ENCODE data around the gene SCRN2.

Gene SCRN2

DNA sequence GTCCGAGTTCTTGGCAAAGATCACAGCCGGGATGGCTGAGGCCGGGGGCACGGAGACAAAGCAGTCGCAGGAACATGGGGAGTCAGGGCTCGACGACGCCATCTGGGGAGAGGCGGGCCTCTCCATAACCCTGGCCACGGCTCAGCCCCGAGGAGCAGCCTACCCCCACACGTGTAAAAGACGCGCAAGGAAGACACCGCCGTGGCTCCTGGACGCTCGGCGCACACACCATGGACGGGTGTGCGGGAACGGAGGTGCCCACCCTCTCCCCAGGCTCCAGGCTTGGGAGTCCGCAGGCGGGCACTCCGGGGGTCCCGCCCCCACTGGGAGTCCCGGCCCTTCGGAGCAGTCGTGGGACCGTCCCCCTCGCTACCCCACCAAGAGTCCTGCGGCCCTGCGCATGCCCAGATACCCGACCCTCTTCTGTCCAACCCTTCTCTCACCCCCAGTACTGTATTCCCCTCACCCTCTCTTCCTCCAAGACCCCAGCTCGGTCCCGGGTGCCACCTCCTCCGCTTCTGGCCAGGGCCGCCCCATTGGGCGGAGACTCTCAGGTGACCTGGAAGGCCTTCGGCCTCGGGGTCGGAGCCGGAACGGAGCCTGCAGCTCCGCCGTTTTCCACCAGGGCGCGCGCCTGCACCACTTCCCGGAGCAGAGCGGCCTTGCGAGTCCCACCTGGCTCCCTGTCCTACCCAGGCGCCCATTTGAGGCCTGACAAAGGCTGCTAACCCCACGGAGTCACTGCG lies at the start of gene SCRN2:
Gene SCRN2 (minus strand): TSS at position 532 of the 746 bp plus-strand sequence. CDS start 430 bp downstream, at position 102.
- DNase-seq: peak; percentile 90

DNA sequence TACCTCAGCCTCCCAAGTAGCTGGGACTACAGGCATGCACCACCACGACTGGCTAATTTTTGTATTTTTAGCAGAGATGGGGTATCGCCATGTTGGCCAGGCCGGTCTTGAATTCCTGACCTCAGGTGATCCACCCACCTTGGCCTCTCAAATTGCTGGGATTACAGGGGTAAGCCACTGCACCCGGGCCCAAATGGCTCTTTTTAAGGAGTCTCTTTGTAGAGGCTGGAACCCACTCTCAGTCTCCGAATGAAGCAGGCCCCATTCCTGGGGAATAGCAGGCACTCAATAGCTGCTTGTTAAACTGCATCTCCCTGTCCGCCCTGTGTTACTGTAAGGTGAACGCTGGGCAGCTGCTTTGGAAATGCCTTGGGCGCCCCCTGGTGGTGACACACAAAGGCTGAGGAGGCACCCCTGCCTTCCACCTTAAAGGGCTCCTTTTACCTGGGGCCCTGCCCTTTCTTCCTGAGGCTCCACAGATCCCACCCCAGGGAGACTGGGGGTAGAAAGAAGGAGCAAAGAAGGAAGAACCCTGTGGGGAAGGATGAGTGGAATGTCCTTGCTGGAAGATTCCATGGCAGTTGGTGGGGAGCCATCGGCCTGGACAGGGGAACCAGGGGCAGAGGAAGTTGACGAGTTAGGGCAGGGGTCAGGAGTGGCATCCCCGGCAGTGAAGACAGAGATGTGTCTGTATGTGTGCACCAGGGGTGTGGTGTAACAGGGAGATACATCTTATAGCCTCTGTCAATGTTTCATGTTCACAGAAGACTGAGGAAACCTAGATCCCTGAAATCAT lies 48.9 kb upstream of the SCRN2 start:
- peak; percentile 90 for DNase-seq

DNA sequence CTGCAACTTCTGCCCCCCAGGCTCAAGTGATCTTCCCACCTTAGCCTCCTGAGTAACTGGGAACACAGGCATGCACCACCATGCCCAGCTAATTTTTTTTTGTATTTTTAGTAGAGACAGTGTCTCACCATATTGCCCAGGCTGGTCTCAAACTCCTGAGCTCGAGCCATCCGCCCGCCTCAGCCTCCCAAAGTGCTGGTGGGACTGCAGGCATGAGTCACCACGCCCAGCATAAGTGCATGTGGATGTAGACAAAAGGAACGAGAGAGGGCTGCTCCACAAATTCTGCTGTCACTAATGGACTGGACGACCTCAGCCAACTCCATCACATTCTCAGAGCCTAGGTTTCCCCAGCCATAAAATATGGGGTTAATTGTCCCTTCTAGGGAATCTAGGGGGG lies 47.2 kb upstream of the SCRN2 start:
- no peak for DNase-seq

DNA sequence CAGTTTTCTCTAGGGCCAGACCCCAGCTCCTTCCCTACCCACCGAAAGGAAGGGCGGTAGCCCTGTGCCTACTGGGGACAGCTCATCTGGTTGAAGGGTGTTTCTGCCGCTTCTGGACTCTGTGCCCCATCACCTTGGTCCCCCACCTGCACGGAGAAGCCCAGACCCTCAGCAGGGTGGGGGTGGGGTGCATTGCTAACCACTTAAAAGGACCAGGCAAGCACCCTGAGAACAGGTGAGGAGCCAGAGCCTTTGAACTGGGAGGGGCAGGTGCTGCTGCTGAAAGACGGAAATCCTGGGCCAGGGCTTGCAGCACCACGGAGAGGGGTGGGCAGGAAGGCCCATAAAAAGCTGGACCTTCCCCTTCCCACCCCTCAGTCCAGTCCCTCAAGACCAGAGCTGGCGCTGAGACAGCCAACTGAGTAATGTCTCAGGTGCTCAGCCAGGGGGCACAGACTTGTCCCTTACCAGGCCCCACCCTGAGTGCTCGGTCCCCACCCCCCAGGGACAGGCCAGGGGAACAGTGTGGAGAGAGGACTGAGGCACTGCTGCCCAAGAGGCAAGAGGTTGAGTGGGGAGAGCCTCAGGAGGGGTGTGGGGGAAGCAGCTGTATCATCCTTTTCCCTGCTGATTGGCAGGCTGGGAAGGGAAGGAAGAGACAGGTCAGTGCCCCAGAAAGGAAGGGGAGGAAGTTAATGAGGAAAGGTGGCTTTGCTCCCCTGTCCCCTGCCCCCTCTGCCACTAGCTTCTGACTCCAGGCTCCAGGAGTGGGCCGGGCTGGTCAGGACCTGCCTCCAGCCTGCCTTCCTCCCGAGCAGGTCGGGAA lies 44.0 kb upstream of the SCRN2 start:
- DNase-seq: no peak

DNA sequence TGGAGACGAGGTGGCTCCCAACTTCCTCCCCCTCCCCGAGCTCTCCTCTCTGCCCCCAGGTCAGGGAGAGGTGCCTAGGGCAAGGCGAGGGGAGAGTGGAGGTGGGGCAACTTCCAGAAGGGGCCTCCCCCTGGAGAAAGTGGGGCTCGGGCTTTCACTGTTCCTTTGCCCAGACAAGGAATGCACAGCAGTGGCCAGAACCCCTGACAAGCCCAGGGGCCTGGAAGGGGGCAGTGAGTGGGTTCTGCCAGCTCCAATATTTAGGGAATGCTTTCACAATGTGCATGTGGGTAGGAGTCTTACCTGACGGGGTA lies 43.3 kb upstream of the SCRN2 start:
- no peak for DNase-seq

DNA sequence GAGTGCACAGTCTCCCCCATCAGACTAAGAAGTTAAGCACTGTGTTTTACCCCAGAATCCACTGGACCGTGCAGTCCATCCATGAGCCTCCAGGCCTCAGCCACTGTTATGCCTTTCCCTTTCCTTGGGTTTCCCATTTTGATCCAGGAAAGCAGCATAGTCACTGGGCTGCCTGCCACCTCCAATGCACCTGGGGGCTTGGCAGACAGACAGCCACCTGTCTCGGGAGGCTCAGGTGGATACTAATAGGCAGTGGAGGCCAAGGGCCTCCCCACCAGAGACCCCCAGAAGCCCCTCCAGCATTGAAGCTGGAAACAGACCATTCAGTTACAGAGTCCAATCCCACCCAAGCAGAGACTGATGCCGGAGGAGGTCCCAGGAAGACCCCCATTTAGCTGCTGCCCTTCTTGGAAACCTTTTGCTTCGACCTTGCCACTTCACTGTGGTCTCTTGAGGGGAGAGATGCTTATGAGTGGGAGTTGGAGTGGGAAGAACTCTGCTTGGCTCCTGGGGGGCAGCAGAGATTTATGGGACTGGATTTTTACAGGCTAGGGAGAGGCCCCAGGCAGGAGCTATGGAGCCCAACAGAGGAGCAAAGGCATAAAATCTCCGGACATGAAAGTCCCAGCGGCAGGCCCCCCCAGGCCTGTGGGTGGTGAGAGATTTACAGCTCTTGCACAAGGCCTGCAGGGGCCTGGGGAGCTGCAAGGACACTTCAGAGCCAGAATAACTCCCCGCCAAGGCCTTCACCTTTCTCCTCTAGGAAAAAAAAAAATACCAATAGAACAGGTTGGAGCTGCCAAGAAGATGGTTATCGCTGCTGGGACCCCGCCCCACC lies 42.7 kb upstream of the SCRN2 start:
- DNase-seq: no peak

DNA sequence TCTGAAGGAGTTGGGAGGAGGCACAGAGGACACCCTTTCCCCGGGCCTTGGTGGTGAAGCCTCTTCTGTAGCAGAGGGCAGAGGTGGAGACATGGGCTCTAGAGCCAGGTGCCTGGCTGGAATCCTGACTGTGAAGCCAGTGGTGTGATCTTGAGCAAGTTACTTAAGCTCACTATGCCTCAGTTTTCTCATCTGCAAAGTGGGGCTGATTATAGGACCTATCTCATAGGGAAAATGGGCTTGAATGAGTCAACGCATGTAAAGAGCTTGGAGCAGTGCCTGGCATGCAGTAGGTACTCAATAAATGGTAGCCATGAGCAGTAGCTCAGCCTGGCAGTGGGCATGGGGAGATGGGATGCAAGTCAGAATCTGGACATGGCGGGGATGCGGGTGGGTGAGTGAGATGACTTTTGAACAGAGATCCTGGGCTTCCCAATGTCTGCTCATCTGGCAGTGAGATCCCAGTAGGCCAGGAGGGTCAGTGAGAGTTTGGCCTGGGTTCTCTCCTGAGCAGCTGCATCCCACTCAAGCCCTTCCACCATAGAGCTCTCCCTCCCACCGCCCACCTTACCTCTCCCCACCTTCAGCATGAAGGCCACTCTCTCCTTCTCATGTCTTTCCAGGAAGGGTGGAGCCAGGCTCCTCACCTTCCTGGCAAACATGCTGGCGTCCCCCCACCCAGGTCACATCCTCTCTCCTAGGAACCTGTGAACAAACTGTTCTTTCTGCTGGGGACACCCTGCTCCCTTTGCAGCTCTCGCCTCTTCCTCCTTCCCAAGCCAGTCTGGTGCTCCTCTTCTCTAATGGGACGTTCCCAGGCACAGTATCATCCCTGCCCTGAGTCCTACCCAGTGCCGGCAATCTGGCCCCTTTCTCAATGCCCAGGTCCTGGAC lies 41.9 kb upstream of the SCRN2 start:
- no peak for DNase-seq

DNA sequence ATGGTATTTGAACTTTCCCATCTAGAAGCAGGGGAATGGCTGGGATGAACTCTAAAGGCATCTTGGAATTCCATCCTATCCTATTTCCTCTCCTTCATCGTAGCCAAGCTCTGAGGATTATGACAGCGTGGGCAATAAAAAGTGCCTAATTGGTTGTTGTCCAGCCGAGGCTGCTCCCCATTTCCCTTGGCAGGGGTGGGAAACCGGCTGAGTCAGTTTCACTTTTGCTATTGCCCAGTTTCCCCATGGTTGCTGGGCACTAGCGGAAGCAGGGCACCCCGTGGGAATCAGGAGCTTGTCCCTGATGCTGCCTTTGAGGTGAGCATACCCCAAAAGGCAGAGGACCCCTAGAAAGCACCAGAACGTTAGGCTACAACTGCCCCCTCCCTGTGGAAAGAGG lies 41.2 kb upstream of the SCRN2 start:
- DNase-seq: no peak

DNA sequence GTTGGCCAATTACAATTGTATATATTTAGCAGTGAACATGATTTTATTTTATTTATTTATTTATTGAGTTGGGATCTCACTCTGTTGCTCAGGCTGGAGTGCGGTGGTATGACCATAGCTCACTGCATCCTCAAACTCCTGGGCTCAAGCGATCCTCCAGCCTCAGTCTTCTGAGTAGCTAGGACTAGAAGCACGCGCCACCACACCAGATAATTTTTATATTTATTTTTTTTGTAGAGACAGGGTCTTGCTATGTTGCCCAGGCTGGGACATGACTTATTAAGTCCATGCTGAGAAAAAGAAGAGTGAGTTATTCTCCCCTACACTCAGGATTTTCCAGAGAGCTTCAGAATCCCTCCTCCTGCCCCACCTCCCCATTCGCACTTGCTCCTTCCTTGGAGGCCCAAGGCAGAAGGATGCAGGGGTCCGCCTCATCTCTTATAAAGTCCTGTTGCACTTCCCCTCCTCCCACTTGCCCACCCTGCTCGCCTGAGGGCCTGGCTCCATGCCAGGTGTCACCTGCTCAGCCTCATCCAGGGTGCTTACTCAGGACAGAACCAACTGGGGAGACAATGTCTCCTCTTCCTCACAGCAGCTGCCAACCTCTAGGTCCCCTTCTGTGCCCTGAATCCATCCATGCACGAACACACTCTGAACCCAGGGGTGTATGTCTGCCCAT lies 38.8 kb upstream of the SCRN2 start:
- DNase-seq: peak; percentile 22

DNA sequence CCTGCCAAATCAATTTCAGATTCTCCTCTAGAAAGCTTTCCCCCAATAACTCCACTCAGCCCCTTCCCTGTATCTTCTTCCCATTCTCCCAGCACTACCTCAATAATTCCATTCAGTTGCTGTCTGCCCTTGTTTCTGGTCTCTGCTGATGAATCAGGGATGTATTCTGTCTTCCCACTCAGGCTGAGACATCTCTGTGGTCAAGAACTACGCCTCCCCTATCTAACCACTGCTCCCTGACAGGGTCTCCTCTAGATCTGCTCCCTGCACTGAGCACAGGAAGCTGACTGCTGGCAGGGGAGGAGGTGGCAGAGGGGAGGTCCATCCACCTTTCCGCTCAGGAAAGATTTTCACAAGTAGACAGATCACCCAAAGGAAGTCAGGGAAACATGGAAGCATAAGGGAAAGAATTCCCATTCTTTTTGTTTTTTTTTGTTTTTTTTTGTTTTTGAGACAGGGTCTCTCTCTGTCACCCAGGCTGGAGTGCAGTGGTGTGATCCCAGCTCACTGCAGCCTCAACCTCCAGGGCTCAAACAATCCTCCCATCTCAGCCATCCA lies 38.0 kb upstream of the SCRN2 start:
- no peak for DNase-seq

DNA sequence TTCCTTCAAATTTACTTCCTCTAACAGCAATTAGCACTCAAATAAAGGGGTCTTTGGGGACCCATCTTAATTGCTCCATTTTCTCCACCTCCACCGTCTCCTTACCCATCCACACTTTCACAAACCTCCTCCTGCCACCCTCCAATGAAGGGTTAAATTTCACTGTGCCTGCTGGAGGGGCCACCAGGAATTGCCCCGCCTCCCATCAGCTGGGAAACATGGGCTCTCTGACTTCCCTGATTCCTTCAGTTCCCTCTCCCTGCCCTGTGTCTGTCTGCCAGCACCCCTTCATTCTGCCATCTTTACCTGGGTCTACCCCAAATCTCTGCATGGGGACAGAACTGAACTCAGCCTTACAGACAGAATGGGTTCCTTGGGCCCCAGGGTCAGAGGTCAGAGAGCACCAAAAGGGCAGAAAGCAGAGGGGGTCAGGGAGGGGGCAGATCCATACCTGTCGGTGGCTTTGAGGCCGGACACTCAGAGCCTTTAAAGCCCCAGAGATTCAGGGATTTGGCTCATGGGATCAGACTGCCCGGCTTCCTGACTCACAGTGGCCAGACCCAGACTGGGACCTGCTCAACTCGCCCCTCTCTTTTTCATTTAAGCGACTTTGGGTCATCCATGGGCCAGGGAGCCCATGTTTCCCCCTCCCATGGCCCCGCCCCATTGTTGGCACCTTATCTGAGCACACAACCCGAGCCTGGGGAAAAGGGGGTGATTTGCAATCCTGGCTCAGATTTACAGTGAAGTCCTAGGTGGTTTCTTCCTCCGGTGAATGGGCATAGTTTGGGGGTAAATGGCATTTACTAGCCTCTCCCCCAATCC lies 37.3 kb upstream of the SCRN2 start:
- DNase-seq: no peak

DNA sequence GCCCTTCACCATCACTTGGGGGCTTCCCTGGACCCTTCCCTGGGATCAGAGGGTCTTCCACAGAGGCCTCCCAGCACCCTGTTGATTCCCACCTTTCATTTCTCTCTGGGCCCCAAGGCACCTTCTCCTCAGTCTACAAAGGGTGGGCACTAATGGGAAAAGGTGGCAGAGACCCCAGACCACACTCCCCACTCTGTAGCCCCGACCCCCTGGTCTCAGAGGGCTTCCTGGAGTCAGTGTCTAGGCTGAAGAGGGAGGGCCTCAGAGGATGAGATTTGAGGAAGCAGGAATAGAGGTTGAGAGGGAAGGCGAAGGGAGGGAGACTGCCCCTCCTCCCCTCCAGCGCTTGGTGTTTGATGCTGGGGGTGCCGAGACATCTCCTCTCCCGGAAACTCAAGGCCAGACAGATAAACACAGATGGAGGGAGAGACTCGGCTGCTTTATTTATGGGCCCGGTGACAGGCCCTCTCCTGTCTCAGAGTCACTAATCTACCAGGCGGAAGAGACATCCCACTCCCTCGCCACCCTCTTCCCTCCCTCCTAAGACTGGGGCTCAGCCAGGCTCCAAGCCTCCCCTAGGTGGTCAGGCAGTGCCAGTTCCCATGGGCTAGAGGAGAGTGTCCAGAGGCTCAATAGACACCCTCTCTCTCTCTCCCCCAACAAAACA lies 36.4 kb upstream of the SCRN2 start:
- DNase-seq: no peak

DNA sequence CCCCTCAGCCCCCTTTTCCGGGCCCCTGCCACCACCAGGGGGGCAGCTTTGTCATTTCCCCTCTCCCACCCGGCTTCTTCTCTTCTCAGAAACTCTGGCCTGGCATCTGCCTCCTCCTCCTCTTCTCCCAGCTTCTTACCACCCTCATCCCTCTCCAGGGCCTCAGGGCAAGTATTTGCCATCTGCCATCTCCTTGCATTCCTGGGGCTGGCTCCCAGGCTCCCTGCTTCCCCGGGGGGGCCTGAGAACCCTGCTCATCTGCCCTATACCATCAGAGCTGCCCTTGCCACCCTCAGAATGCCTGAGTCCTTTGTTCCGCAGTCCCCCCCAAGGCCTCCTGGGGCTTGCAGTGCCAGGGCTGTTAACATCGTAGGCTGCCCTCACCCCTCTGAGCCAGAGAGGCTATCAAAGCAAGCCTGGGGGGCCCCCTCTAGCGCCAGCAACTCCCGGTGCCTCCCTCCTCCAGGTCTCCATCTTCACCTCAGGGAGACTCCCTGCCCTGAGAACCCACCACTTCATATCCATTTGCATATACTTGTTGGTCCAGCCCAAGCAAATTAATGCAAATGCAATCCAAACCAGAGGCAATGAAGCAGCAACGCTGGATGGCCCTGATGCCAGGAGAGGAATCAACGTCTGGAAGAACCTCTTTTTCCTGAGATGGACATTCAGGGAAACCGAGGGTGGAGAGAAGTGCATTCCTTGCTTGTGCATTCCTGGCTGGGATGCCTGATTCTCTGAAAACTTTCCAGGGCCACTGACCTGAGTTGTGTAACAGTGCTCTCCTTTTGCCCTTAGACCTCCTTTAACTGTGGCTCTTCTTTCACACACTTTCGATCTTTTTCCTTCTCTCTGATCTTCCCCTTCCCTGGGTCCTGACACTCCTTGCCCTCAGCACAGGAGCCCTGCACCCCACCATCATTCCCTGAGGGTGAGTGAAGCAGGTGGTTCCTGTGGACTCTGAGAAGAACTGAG lies 34.2 kb upstream of the SCRN2 start:
- DNase-seq: no peak

DNA sequence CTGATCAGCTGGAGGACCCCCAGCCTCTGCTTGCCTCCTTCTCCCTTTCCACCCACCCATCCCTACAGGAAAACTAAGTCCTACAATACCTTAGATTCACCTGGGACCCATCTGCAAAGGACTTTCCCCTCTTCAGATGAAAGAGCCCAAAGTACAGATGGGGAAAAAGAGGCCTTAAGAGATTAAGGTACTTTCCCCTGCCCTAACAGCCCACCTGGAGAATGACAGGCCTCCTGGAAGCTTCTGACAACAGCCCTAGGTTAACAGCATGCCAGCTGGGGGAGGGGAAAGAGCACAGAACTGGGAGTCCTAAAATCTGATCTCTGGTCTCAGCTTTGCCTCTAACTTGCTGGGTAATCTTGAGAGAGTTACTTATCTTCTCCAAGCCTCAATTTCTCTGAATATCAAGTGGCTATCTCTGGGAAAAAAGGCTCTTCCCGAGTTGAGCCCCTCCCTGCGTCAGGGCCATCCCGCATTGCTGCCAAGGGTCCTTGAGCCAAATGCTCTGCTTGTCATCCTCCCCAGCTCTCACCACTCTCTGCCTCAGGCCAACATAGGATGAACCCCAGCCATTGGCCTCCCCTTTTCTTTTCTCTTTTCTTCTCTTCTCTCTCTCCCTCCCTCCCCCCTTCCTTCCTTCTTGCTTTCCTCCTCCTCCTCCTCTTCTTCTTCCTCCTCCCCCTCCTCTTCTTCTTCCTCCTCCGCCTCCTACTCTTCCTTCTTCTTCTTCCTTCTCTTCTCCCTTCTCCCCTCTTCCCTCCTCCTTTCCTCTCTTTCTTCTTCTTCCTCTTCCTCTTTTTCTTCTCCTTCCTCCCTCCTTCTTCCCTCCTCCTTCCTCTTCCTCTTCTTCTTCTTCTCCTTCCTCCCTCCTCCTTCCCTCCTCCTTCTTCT lies 32.4 kb upstream of the SCRN2 start:
- DNase-seq: no peak

DNA sequence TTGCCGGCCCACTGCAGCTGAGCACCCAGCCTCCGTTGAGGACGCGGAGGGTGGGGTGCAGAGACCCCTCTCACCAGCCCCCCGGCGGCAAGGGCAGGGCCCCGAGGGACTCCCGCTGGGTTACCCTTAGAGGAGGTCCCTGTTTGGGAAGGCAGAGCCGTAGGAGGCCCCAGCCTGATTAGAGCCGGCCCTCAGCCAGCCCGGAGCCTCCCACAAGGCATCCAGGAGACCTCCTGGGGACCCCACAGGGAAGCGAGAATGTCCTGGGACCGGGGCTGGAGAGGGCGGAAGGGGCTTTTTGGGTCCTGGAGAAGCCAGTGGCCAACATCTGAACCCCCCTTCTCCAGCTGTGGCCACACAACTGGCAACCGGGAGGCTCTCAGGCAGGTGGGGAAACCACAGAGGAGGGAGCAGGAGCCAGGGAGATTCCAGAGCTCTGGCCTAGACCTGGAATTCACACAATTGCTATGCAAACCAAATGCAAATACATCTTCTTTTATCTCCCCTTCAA lies 31.6 kb upstream of the SCRN2 start:
- DNase-seq: no peak

DNA sequence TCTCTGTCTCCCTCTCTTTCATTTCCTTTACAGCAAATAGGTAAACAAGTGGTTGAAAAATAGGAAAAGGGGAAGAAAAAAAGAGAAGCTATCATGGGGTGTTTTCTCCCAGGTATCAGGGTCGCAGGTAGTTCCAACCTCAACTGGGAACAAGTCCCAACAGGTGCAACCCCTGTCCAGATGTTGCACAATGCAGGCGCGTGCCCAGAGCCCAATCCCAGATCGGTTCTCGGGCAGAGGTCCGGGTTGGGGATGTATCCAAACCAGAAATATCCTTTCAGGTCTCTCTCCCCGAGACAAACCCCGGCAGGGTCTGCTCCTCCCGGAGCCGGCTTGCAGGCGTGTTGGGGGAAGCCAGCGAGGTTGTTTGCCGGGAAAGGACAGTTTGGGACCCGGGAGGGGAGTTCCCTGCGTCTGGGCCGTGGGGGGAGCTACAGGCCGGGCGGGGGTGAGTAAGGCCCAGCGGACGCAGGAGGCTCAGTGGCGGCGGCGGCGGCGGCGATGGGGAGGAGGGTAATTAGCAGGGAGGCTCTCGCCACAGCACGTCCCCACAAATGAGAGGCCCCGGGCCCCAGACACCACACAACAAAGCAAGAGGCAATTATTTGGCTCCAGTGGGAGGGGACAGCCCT lies 31.1 kb upstream of the SCRN2 start:
- peak; percentile 76 for DNase-seq

All from NCI-H146 (cell line).